K562 (cell line): ENCODE results near the gene CMTR2. TPM values are rescaled to one million over a fixed set of nuclear protein-coding genes. Genes with fewer than 3 reads are reported as not detected.

ENCODE experiments used
- ATAC-seq: fragments of 200-7000 bp; cut with Tn5 transposase; 3 replicates; pipeline ENCODE4 v1.9.1; 2020; ENCODE audit warnings: moderate library complexity
- BruUV-seq: library from RNA; stranded (reverse); fragments of 400-500 nt; replicated peaks from 2 replicates; lab custom pipeline; 2021; lab: Mats Ljungman, UMichigan
- CTCF ChIA-PET: fragments of 300-600 bp; formaldehyde crosslinking; extraction: SDS; loops from one replicate; lab custom pipeline; 2021; ENCODE audit warnings: low intra/inter-chr PET ratio; lab: Yijun Ruan, JAX
- POLR2A ChIA-PET: fragments of 300-600, 350-650 bp; sonication (Branson Sonifier 250); formaldehyde crosslinking; extraction: SDS; loops from one replicate; lab custom pipeline; 2021; ENCODE audit warnings: antibody characterized with exemption, inconsistent platforms; lab: Yijun Ruan, JAX
- DNase-seq, 4 experiments: peaks; one replicate each; pipeline versions ENCODE4 v3.0.0 to v3.0.0-alpha.2; 2011 to 2018; ENCODE audit warnings: low spot score in 3 of 4, mixed read lengths in 3 of 4; ENCODE audit errors: extremely low read depth in 1 of 4
- FAIRE-seq: peaks from 2 replicates; lab custom pipeline; 2011; peaks lifted over from hg19 to GRCh38; lab: Jason Lieb, UNC
- H2AFZ ChIP-seq: 2 replicates; pipeline ENCODE4 v1.6.0; 2011; ENCODE audit warnings: low read depth, low read length, control low read depth, inconsistent platforms
- H3K27ac ChIP-seq: fragments of 200-600 bp; 3 replicates; pipeline ENCODE4 v1.8.0; 2011; ENCODE audit warnings: low read depth, mild to moderate bottlenecking, control low read depth, inconsistent platforms, low read length, moderate library complexity, mixed read lengths; ENCODE audit errors: extremely low read depth
- H3K27me3 ChIP-seq, 2 experiments: fragments of 300-600 bp in 1 of 2; 2 replicates in 1 of 2; 3 replicates in 1 of 2; pipeline versions ENCODE4 v1.6.0 to v1.8.0; 2011; ENCODE audit warnings: inconsistent platforms in 2 of 2, low read length in 2 of 2, mild to moderate bottlenecking in 1 of 2, mixed read lengths in 1 of 2, moderate library complexity in 1 of 2; ENCODE audit not compliant: control insufficient read depth in 2 of 2, insufficient read depth in 2 of 2
- H3K36me3 ChIP-seq: fragments of 300-600 bp; 3 replicates; pipeline ENCODE4 v1.8.0; 2011; ENCODE audit warnings: mild to moderate bottlenecking, low read length, inconsistent platforms; ENCODE audit not compliant: control insufficient read depth, insufficient read depth
- H3K4me1 ChIP-seq, 2 experiments: fragments of 200-600 bp in 1 of 2; replicated peaks in 1 of 2; 2 replicates in 1 of 2; 3 replicates in 1 of 2; pipeline versions ENCODE4 v1.5.1 to v1.8.0; 2011; ENCODE audit warnings: inconsistent platforms in 2 of 2, low read length in 2 of 2, mild to moderate bottlenecking in 1 of 2, mixed read lengths in 1 of 2, moderate library complexity in 1 of 2; ENCODE audit not compliant: control insufficient read depth in 2 of 2, insufficient read depth in 2 of 2
- H3K4me2 ChIP-seq: 2 replicates; pipeline ENCODE4 v1.6.1; 2011; ENCODE audit warnings: low read length, control low read depth, inconsistent platforms, mixed read lengths; ENCODE audit not compliant: insufficient read depth
- H3K4me3 ChIP-seq: fragments of 200-600 bp; sonication (generic), shearing (Covaris generic); 2 replicates; pipeline ENCODE4 v1.5.1; 2016; ENCODE audit warnings: control low read depth, inconsistent platforms
- H3K79me2 ChIP-seq: fragments of 200-600 bp; 3 replicates; pipeline ENCODE4 v1.8.0; 2011; ENCODE audit warnings: low read length, inconsistent platforms; ENCODE audit not compliant: control insufficient read depth, insufficient read depth
- H3K9ac ChIP-seq, 2 experiments: 2 replicates each; pipeline versions ENCODE4 v1.6.0 to v1.6.1; 2011; ENCODE audit warnings: low read depth in 2 of 2, low read length in 2 of 2, control low read depth in 1 of 2, inconsistent platforms in 1 of 2, mild to moderate bottlenecking in 1 of 2, mixed read lengths in 1 of 2; ENCODE audit not compliant: insufficient read depth in 1 of 2
- H3K9me1 ChIP-seq: one replicate; pipeline ENCODE4 v1.6.0; 2011; ENCODE audit warnings: inconsistent platforms, mild to moderate bottlenecking, low read length, moderate library complexity; ENCODE audit not compliant: control insufficient read depth, insufficient read depth
- H3K9me3 ChIP-seq: replicated peaks from 2 replicates; pipeline ENCODE4 v1.5.1; 2011; ENCODE audit warnings: low read depth, low read length, inconsistent platforms; ENCODE audit not compliant: control insufficient read depth, insufficient read depth
- H4K20me1 ChIP-seq: replicated peaks from 2 replicates; pipeline ENCODE4 v1.6.1; 2011; ENCODE audit warnings: low read length, inconsistent platforms, mixed read lengths; ENCODE audit not compliant: control insufficient read depth, insufficient read depth
- BRD4 ChIP-seq: fragments of 200-600 bp; sonication (generic); IDR thresholded peaks from 2 replicates; pipeline ENCODE4 v1.6.1; 2017; ENCODE audit warnings: inconsistent platforms
- BRD9 ChIP-seq: fragments of 450-650 bp; IDR thresholded peaks from 2 replicates; pipeline ENCODE4 v1.6.1; 2018; ENCODE audit warnings: low read depth; ENCODE audit not compliant: partially characterized antibody
- ESRRA ChIP-seq: fragments of 450-650 bp; IDR thresholded peaks from 2 replicates; pipeline ENCODE4 v1.6.1; 2014; ENCODE audit warnings: low read depth, mild to moderate bottlenecking, moderate library complexity, borderline replicate concordance
- FOXJ2 ChIP-seq: fragments of 200-800 bp; sonication (Bioruptor generic); IDR thresholded peaks from 2 replicates; pipeline ENCODE4 v1.6.1; 2016; ENCODE audit warnings: missing genetic modification characterization, missing compliant biosample characterization
- NONO ChIP-seq, 2 experiments: fragments of 200-400 bp in 1 of 2; fragments of 450-650 bp in 1 of 2; formaldehyde crosslinking in 1 of 2; IDR thresholded peaks; 2 replicates each; pipeline ENCODE4 v1.6.1; 2017; ENCODE audit warnings: low read depth in 2 of 2, mild to moderate bottlenecking in 2 of 2, moderate library complexity in 2 of 2, low read length in 1 of 2
- TEAD2 ChIP-seq: fragments of 450-650 bp; IDR thresholded peaks from 2 replicates; pipeline ENCODE4 v1.6.1; 2016; ENCODE audit warnings: missing genetic modification characterization, control low read depth, missing compliant biosample characterization
- TRIM24 ChIP-seq, 2 experiments: fragments of 450-650 bp; IDR thresholded peaks; 2 replicates each; pipeline ENCODE4 v1.6.1; 2016
- ZNF146 ChIP-seq: IDR thresholded peaks from one replicate; pipeline ENCODE4 v1.6.1; 2018; ENCODE audit warnings: missing compliant biosample characterization; ENCODE audit not compliant: unreplicated experiment
- ZNF197 ChIP-seq: fragments of 200-800 bp; sonication (Bioruptor generic); IDR thresholded peaks from 2 replicates; pipeline ENCODE4 v1.6.1; 2016; ENCODE audit warnings: low read depth, missing genetic modification characterization, missing compliant biosample characterization
- ZNF232 ChIP-seq: sonication (generic); formaldehyde crosslinking; IDR thresholded peaks from 2 replicates; pipeline ENCODE4 v1.8.0; 2022; ENCODE audit warnings: mild to moderate bottlenecking, missing genetic modification reagents
- ZNF77 ChIP-seq: fragments of 250-450 bp; sonication (Bioruptor Pico); IDR thresholded peaks from 2 replicates; pipeline ENCODE4 v1.5.0; 2020
- ZNF778 ChIP-seq: fragments of 450-650 bp; formaldehyde crosslinking; IDR thresholded peaks from 2 replicates; pipeline ENCODE4 v1.4.0; 2020; ENCODE audit warnings: mild to moderate bottlenecking, moderate library complexity
- WGBS: fragments of 100-300 bp; shearing (Covaris generic); methylation state at CpG from one replicate; pipeline ENCODE4 v1.1.6; 2016; ENCODE audit warnings: low coverage, mixed read lengths; ENCODE audit not compliant: insufficient coverage; ENCODE audit errors: missing lambda C conversion rate; 5-methylcytosine and 5-hydroxymethylcytosine counted together
- in situ Hi-C: fragments of 300-500 bp; cut with MboI; formaldehyde crosslinking; loops from 4 replicates; pipeline ENCODE4 v1.15.0; 2018; ENCODE audit warnings: inconsistent platforms, mixed read lengths
- intact Hi-C: fragments of 100-400 bp; cut with micrococcal nuclease; formaldehyde crosslinking; loops from 2 replicates; pipeline ENCODE4 v1.14.2; 2022
- polyA plus RNA-seq, 8 experiments: library from polyadenylated mRNA; depleted of rRNA in 4 of 8; stranded (reverse) in 5 of 8; unstranded in 3 of 8; fragments of >200 nt; fragmentation: Nextera tagmentation in 2 of 8; fragmentation: Illumina TruSeq in 1 of 8; extraction: Ambion mirVana in 2 of 8; extraction: Trizol in 1 of 8; gene quantifications; 2 replicates each; pipeline versions ENCODE4 v1.2.1 to v1.2.3, GENCODE V29; 2011 to 2014; ENCODE audit warnings: inconsistent platforms in 1 of 8, missing spikeins in 1 of 8
- total RNA-seq, 7 experiments: library from RNA; depleted of rRNA in 6 of 7; stranded (reverse); fragments of >200 nt in 6 of 7; fragmentation: Illumina TruSeq in 2 of 7; extraction: Trizol in 2 of 7; gene quantifications; 2 replicates each; pipeline versions ENCODE4 v1.2.1 to v1.2.3, GENCODE V29; 2011 to 2021; ENCODE audit warnings: low replicate concordance in 1 of 7
- TF ChIP-seq, protein P1 (sequence below): sonication (generic); formaldehyde crosslinking; IDR thresholded peaks from 2 replicates; pipeline ENCODE4 v1.8.1; 2023; ENCODE audit warnings: mild to moderate bottlenecking, missing genetic modification reagents, moderate library complexity
- TF ChIP-seq, protein P2 (sequence below), 3 experiments: IDR thresholded peaks in 2 of 3; conservative IDR thresholded peaks in 1 of 3; 2 replicates each; pipeline ENCODE4 v1.5.1; 2011 to 2012; ENCODE audit warnings: low read length in 3 of 3, mild to moderate bottlenecking in 3 of 3, control low read depth in 2 of 3, improper control_type of control experiment in 1 of 3, inconsistent platforms in 1 of 3, low read depth in 1 of 3, mixed read lengths in 1 of 3, moderate library complexity in 1 of 3; ENCODE audit not compliant: insufficient read depth in 2 of 3
- TF ChIP-seq, protein P3 (sequence below), 2 experiments: fragments of 200-800 bp in 1 of 2; sonication (Bioruptor generic) in 1 of 2; sonication (generic) in 1 of 2; formaldehyde crosslinking in 1 of 2; IDR thresholded peaks in 1 of 2; conservative IDR thresholded peaks in 1 of 2; 2 replicates each; pipeline versions ENCODE4 v1.5.0 to v1.6.1; 2016 to 2020; ENCODE audit warnings: missing compliant biosample characterization in 1 of 2, missing genetic modification characterization in 1 of 2, missing genetic modification reagents in 1 of 2
- TF ChIP-seq, protein P4 (sequence below): fragments of 450-650 bp; IDR thresholded peaks from 2 replicates; pipeline ENCODE4 v1.6.1; 2016

The CMTR2 gene
- total and polyA plus RNA-seq, 9 of the 15 experiments (the other 6 are each of a cell fraction or from before 2014, with no cell fraction given) = 4.6 to 24.8 (median 12.7) TPM

DNA sequence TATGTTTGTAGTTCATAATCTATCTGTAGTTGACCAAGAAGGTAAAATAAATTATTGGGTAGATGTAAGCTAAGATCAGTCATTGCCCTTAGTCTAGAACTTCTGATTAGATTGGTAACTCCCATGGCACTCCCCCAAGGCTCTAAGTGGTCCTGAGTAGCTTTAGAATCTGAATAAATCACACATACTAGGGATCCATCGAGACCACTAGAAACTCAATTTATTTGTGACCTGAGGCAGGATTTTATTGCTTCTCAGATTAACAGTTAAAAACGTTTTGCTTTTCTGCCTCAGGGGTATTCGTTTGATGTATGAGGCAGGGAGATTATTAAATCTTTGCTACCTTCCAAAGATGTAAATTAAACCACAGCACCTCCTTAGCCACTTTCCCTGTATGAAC lies 24.9 kb downstream of the CMTR2 start:
- FAIRE-seq (no peak), DNase-seq (no peak), ATAC-seq (no peak)
- no peaks in the 10 kb centered on the region for H3K9me3 ChIP-seq
- H3K9me1 ChIP-seq = no peaks in the 10 kb centered on the region
- TF ChIP-seq, protein P1, sequence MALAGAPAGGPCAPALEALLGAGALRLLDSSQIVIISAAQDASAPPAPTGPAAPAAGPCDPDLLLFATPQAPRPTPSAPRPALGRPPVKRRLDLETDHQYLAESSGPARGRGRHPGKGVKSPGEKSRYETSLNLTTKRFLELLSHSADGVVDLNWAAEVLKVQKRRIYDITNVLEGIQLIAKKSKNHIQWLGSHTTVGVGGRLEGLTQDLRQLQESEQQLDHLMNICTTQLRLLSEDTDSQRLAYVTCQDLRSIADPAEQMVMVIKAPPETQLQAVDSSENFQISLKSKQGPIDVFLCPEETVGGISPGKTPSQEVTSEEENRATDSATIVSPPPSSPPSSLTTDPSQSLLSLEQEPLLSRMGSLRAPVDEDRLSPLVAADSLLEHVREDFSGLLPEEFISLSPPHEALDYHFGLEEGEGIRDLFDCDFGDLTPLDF (CRISPR knock-in tag) = no peak
- no peak for TF ChIP-seq BRD4
- TF ChIP-seq ESRRA = no peak
- no peak for TF ChIP-seq ZNF77 (CRISPR knock-in tag)
- no peak for TF ChIP-seq TRIM24 (IDR thresholded peaks at IDR 0.05)
- TF ChIP-seq TEAD2 (tag) = no peak
- TF ChIP-seq FOXJ2 (tag) = no peak
- no peak for TF ChIP-seq ZNF146
- TF ChIP-seq, protein P2, sequence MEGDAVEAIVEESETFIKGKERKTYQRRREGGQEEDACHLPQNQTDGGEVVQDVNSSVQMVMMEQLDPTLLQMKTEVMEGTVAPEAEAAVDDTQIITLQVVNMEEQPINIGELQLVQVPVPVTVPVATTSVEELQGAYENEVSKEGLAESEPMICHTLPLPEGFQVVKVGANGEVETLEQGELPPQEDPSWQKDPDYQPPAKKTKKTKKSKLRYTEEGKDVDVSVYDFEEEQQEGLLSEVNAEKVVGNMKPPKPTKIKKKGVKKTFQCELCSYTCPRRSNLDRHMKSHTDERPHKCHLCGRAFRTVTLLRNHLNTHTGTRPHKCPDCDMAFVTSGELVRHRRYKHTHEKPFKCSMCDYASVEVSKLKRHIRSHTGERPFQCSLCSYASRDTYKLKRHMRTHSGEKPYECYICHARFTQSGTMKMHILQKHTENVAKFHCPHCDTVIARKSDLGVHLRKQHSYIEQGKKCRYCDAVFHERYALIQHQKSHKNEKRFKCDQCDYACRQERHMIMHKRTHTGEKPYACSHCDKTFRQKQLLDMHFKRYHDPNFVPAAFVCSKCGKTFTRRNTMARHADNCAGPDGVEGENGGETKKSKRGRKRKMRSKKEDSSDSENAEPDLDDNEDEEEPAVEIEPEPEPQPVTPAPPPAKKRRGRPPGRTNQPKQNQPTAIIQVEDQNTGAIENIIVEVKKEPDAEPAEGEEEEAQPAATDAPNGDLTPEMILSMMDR (IDR thresholded peaks at IDR 0.05 in 2 of 3, conservative IDR thresholded peaks at IDR 0.05 in 1 of 3; ENCODE audit: insufficient read depth in 2 of 3, low read depth in 1 of 3, low read length in 3 of 3) = no peak
- TF ChIP-seq, protein P3, sequence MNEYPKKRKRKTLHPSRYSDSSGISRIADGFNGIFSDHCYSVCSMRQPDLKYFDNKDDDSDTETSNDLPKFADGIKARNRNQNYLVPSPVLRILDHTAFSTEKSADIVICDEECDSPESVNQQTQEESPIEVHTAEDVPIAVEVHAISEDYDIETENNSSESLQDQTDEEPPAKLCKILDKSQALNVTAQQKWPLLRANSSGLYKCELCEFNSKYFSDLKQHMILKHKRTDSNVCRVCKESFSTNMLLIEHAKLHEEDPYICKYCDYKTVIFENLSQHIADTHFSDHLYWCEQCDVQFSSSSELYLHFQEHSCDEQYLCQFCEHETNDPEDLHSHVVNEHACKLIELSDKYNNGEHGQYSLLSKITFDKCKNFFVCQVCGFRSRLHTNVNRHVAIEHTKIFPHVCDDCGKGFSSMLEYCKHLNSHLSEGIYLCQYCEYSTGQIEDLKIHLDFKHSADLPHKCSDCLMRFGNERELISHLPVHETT (CRISPR knock-in tag; conservative IDR thresholded peaks at IDR 0.05 in 1 of 2, IDR thresholded peaks at IDR 0.05 in 1 of 2) = no peak
- no peak for TF ChIP-seq BRD9
- TF ChIP-seq ZNF778 (CRISPR knock-in tag) = no peak
- TF ChIP-seq NONO (IDR thresholded peaks at IDR 0.05; ENCODE audit: low read depth in 2 of 2, low read length in 1 of 2) = no peak
- TF ChIP-seq, protein P4, sequence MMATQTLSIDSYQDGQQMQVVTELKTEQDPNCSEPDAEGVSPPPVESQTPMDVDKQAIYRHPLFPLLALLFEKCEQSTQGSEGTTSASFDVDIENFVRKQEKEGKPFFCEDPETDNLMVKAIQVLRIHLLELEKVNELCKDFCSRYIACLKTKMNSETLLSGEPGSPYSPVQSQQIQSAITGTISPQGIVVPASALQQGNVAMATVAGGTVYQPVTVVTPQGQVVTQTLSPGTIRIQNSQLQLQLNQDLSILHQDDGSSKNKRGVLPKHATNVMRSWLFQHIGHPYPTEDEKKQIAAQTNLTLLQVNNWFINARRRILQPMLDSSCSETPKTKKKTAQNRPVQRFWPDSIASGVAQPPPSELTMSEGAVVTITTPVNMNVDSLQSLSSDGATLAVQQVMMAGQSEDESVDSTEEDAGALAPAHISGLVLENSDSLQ = no peak
- TF ChIP-seq ZNF197 (CRISPR knock-in tag) = no peak
- TF ChIP-seq ZNF232 (CRISPR knock-in tag) = no peak
- 0% methylated on average over 3 of the region's 3 CpGs for WGBS
- peaks cover 3 to 6% of the 10 kb centered on the region in 2 experiments; a peak in 2 of 5 replicates for H3K27me3 ChIP-seq
- H3K9ac ChIP-seq = no peak overlapping the region
- no peaks in the 10 kb centered on the region for H3K4me1 ChIP-seq
- CTCF ChIA-PET = no interaction called here
- no peaks in the 10 kb centered on the region for H3K79me2 ChIP-seq
- no peak overlapping the region for H3K4me2 ChIP-seq
- H3K36me3 ChIP-seq = no peaks in the 10 kb centered on the region
- POLR2A ChIA-PET = no interaction called here
- no peak overlapping the region for H3K27ac ChIP-seq
- no peaks in the 10 kb centered on the region for H4K20me1 ChIP-seq
- no peak overlapping the region for H2AFZ ChIP-seq
- H3K4me3 ChIP-seq = no peak overlapping the region
- in situ Hi-C loops (no loop called here), intact Hi-C loops (no loop called here)
- BruUV-seq = no TSS peak
